ENCODE data around the gene ADAMTSL3.
"Not testable (repeated sequence)": the region's sequence is repeated elsewhere in the genome, so short reads cannot be mapped to it uniquely, and the experiment has no call there.

Gene ADAMTSL3

GRCh38 chr15:83708328-83708727 is 54.4 kb downstream of the ADAMTSL3 start:
- DNase-seq, result no peak

DNA sequence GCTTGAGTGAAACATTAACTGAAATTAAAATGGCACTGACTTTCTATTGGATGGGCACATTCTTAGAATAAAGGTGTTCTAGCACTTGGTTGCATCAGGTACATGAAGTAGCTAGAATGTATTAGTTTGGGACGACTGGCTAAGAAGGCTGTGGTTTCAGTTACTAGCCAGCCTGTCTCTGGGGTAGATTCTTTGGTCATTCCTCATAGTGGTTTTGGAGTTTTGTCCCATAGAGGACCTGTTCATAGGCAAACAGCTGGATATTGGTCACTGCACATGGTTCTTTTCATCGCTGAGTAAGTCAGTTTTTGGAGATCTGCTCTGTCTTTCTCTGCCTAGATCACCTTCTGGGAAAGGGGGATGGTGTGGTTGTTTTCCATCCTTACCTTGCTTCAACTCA is 55.3 kb downstream of the ADAMTSL3 start:
- no peak for DNase-seq

DNA sequence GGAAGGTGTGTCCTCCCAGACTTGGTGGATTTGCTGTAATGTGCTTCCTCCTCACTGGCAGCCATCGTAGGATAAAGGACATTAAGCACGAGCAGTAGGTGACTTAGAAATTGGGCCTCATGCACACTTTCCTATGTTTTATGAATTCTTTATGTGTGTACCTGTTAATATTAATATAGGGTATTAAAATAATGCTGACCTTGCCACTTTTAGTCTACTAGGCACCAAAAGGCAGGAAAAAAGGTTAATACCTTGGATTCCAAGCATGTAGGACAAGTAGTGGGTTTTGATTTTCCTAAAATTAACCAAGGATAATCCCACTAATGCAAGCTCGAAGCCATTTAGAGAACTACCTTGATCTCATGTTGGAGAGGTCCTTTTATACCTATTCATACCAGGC is 55.9 kb downstream of the ADAMTSL3 start:
- no peak for DNase-seq

DNA sequence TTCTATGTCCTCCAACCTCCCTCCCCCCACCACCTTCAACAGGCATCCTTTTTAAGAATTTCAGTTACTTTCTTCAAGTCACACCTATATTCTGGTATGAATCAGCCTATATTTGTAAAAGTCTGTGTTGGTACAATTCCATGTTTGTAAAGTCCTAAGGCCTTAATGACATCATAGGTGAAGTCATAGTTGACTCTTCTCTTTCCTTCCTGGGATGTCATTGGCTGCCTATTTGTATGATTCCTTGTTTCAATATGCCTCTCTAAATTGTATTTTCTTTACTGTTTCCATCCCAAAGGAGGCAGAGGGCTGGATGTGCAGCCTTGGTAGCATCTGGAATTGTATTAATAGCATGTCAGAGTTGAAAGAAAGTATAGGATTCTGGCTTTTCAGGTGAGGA is 56.5 kb downstream of the ADAMTSL3 start:
- no peak for DNase-seq

- DNase-seq, result no peak
Measured at GRCh38 chr15:83711236-83711635, 57.3 kb downstream of the ADAMTSL3 start.

GRCh38 chr15:83713242-83713641 is 59.3 kb downstream of the ADAMTSL3 start:
- DNase-seq, result no peak

DNA sequence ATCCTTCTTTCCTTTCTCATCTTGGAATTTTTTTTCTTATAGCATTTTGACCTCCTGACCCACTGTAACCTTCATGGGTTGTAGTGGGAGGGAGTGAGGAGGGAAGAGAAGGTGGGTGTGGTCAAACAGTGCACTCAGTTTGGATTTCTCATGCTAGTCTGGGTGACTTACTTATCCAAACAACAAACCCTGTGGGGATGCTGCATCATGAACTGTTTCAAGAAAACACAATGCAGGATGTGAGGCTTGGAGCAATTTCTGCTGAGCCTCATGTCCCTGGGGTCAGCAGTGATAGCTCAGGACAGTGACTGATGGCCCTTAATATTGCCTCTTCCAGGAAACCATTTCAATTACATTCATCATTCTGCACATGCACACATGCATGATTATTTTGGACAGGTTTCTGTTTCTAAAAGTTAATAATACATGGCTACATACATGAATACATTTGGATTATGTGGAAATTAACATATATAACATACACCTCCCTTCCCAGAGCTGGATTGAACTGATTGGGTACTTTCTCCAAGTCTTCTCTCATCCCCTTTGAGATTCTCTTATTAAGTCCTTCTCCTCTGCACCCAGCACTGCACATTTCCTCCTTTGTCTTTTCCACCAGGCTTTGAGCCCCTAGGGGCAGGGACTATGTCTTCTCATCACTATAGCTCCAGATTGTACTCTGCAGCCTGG is 61.2 kb downstream of the ADAMTSL3 start:
- no peak for DNase-seq

DNA sequence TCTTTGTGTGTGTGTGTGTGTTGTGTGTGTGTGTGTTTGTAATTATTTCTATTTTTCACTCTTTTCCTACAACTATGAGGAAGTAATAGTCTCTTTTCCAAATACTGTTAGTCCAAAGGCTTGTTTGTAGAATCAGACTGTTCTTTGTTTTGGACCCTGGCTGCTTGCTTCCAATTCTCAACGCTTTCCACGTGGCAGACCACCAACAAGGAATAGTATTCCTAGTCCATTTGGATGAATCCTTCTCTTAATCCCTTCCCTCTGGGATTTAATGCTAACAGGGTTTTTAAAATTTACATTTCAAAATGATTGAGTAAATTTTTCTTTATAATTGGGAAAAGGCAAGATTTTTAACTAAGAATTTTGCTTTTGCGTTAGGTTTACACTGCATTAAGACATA is 62.7 kb downstream of the ADAMTSL3 start:
- DNase-seq, result no peak

DNA sequence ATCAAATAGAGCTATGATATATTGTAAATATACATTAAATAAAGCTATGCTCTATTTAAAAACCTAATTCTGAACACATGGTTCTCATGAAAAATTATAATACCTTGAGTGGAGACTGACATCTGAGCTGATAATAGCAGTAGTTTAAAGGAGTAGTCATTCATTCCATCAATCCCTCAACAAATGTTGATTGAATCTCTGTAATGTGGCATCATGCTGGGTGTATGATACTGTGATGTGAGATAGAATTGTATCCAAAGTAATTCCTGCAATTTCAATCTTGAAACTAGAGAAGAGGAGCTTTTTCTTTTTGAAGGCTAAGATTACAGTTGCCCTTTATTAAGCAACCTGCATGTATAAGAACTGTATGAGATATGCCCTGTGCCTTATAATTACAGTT is 63.1 kb downstream of the ADAMTSL3 start:
- no peak for DNase-seq

DNA sequence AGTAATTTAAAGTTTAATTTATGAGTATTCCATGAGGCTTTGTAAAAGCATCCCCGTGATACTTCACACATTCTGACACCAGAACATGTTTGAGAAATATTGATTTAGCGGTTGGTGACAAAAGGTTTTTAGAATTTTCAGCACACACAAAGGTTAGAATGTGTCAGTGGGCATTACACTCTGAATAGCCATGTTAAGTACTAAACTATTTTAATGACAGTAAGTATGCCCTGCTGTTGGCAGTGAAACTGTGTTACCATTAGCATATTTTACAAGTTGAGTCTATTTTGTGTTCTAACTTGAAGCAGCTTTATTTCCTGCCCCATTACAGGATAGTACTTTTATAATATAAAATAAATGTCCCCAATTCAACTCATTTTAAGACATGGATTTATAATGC is 66.5 kb downstream of the ADAMTSL3 start:
- no peak for DNase-seq

DNA sequence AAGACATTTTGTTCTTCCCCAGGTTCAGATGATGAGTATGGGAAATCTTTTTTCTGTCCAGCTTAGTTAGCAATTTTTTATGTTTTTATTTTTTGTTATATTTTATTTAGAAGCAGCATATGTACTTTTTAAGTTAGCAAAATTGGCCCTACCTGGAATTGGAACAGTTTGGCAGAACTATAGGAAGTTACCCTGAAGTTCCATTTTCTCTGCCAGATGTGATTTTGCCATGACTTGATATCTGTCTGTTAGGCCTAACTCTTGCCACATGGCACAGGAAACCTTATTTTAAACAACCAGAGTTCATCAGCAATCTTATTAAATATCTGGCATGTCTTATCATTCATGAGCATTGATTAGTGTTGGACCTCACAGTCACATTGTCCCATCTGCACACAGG is 67.1 kb downstream of the ADAMTSL3 start:
- DNase-seq, result no peak

DNA sequence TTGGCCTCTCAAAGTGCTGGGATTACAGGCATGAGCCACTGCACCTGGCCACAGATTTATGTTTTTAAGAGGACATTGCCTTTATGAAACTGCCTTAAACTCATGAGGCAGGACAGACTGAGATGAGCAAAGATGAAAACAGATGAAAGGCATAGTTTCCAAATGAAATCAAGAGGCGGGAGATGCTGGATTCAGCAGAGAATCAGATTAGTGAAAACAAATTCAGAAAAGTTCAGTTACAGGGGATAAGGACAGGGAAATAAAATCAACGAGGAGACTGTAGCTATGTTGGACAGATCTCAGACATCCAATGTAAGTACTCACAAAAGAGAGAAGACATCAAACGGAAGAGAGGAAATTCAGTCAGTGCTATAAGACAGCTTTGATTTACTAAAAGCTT is 68.1 kb downstream of the ADAMTSL3 start:
- no peak for DNase-seq

GRCh38 chr15:83723216-83723615 is 69.3 kb downstream of the ADAMTSL3 start:
- no peak for DNase-seq

GRCh38 chr15:83732196-83732595 is 78.3 kb downstream of the ADAMTSL3 start:
- DNase-seq, result no peak

- DNase-seq, result no peak
Measured at GRCh38 chr15:83732770-83733169, 78.8 kb downstream of the ADAMTSL3 start.

GRCh38 chr15:83733206-83733605 is 79.3 kb downstream of the ADAMTSL3 start:
- no peak for DNase-seq

DNA sequence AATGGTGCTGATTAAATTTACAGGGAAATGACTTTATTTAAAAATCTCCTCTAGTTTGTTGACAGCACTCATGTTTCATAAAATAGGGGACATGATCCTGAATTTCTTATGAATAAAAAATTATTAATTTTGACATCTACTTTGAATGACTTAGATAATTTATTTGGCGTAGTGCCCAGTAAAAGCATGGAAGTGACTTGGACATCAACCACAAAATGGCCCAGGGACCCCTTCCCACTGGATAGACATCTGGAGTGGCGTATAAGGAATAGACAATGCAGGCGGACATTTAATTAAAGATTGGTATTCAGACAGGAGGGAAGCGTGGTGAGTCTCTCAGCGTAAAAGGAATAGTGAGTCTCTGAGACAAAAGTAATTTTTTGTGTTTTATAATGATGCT is 79.8 kb downstream of the ADAMTSL3 start:
- DNase-seq, result no peak

- DNase-seq, result no peak
Measured at GRCh38 chr15:83734487-83734886, 80.6 kb downstream of the ADAMTSL3 start.

DNA sequence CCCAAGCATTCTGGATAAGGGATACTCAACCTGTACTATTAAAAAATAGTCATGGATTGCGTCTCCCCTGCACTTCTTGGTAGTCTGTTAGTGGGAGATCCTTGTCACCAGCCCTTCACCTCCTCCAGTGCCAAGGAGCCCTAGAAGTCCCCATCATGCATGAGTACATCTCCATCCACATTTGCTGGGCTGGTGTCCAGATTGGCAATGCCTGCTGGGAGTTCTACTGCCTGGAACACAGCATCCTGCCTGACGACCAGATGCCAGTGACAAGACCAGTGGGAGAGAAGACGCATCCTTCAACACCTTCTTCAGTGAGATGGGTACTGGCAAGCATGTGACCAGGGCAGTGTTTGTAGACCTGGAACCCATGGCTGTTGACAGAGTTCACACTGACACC is 85.7 kb downstream of the ADAMTSL3 start:
- no peak for DNase-seq

GRCh38 chr15:83745771-83746170 is 91.8 kb downstream of the ADAMTSL3 start:
- DNase-seq, result no peak

DNA sequence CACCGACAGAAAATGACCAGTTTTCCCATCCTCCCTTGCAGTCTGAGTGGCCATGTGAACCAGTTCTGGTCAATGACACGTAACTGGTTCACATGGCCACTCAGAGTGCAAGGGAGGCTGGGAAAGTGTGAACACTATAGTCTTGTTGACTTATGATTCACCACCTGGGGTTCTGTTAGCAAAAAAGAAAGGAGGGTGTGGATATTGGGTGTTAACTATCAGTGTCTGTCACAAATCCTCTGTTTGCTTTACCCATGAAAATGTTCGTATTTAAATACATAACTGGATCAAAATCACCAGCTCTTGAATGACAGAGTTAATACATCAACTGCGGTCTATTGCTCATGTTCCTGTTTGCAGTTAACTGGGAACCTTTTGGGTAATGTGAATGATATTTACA is 92.3 kb downstream of the ADAMTSL3 start:
- DNase-seq, result no peak

DNA sequence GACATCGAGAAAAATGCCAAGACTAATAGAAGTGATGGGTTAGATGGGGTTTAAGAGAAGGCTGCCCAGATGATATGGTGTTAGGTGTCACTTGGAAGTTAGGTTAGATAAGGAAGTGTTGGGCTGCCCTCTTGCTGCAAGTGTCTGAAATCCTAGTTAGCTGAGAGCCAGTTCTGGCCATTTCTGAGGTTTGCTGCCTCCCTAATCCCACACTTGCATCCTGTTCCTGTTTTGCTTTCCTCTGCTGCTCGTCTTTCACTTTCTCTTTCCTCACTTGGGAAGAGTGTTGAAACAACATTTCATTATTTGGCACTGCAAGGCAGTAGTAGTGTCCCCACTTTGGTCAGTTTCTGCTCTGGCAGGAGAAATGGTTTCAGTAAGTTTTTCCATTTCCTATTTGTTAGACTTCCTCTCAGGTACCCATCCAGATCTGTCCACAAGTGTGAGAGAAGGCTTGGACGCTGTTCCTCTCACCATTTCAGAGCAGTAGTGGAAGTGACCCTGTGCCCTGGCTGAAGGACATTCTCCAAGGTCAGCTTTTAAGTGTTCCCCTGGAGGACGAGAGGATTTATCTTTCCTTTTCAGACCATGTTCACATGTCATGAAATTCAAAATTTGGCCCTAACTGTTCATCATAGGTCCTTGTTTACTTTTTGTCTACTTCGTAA is 93.3 kb downstream of the ADAMTSL3 start:
- no peak for DNase-seq

DNA sequence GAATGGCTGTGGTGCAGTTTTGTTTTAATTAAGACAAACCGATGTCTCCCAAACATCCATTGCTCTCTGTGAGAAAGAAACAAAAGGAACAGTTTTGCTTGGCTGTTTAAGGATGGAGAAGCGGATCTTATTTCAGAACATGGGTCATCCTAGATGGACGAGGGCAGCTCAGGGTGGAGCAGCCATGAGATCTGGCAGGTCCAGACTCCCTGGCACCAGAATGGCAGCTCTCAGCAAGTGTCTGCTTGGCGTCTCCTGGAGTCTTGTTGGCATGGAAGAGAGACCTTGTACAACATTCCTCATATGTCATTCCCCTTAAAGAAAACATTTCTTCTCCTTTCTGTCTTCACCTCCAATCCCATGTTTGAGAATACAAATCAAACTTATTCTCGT is 93.8 kb downstream of the ADAMTSL3 start:
- DNase-seq, result no peak

- no peak for DNase-seq
Measured at GRCh38 chr15:83753872-83754493, 100.1 kb downstream of the ADAMTSL3 start.

- not testable (repeated sequence) for DNase-seq
Measured at GRCh38 chr15:83757291-83757690, 103.4 kb downstream of the ADAMTSL3 start.
